ENCODE results near the gene FAM117A.

FAM117A gene

DNA sequence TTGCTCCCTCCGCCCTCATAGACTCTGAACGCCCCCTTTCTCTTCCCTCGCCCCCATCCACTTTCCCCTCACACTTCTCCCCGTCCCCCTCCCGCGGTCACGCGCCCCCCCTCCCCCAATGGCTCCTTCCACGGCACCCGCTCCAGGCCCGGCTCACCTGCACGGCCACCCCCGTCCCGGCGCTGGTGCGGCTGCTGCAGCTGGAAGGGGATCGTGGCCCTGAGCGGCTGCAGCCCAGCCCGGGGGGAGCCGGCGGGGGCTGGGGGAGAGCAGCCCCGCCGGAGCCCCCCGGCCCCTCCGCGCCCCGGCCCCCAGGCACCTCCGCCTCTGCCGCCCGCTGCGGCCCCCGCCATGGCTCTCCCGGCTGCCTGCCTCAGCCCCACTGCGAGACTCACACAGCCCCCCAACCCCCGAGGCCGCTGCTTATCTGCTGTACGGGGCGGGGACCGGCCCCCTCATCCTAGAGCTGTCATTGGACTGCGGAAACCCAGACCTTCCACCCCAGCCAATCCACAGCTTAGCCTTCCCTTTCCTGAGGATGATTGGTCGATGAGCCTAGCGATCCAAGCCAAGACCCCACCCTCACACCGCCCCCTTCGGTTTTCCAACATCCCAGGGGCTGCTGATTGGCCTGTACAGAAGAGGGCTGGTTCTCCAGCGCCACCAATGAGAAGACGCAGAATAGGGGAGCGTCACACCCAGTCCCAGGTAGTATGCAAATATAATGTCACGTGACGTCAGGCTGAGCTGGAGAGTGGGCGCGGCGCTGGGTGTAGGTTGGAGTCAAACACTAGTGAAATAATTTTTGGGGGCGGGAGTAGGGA, at the start of gene FAM117A:
TSS of gene FAM117A (minus strand) at position 397 of the 824 bp plus-strand sequence. CDS start at position 353, 44 bp downstream.
- peak within 1 kb of the TSS; percentile 70 for H3K27ac ChIP-seq (ENCODE audit: low read length)
- H3K4me1 ChIP-seq (ENCODE audit: control insufficient read depth, low read depth, low read length) = peaks cover 16% of the 10 kb centered on the region
- peak within 1 kb of the TSS; percentile 93 for H3K4me3 ChIP-seq (ENCODE audit: low read length)
- peaks cover 3% of the 10 kb centered on the region for H3K27me3 ChIP-seq (ENCODE audit: control insufficient read depth, insufficient read depth, low read length)
- H3K36me3 ChIP-seq (ENCODE audit: control insufficient read depth, low read depth, low read length) = no peaks in the 10 kb centered on the region
- H3K9me3 ChIP-seq (ENCODE audit: control insufficient read depth, low read depth, low read length) = no peaks in the 10 kb centered on the region
- H3K9ac ChIP-seq (ENCODE audit: low read length) = peak within 1 kb of the TSS; percentile 77

GRCh38 chr17:49809056-49809455, 45.1 kb upstream of the FAM117A start:
- Histone ChIP-seq H3K4me1 (ENCODE audit: control insufficient read depth, low read depth, low read length) (peaks cover 22% of the 10 kb centered on the region), H3K36me3 (ENCODE audit: control insufficient read depth, low read depth, low read length) (peaks cover 58% of the 10 kb centered on the region), H3K27ac (ENCODE audit: low read length) (no peak overlapping the region), H3K27me3 (ENCODE audit: control insufficient read depth, insufficient read depth, low read length) (no peaks in the 10 kb centered on the region), H3K9ac (ENCODE audit: low read length) (no peak overlapping the region), H3K9me3 (ENCODE audit: control insufficient read depth, low read depth, low read length) (no peaks in the 10 kb centered on the region), H3K4me3 (ENCODE audit: low read length) (no peak overlapping the region)

DNA sequence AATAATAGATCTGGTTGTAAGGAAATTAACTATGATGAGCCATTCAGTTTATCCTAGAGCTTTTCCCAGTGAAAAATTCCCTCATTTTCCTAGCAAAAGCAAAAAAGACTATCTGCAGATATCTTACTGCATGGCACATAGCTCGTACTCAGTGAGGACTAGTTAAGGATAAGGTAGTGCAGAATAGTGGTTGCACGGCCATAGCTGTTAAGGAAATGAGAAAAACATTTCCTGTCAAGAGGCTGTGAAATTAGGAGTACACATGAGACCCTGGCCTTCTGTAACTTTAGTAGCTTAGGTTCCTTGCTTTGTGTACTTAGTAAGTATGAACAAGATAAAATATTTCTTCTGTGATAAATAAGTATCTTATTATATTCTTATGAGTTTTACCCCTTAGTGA, 34.8 kb upstream of the FAM117A start:
- H3K4me1 ChIP-seq (ENCODE audit: control insufficient read depth, low read depth, low read length) = no peaks in the 10 kb centered on the region
- H3K36me3 ChIP-seq (ENCODE audit: control insufficient read depth, low read depth, low read length) = peaks cover 58% of the 10 kb centered on the region
- no peak overlapping the region for H3K9ac ChIP-seq (ENCODE audit: low read length)
- H3K9me3 ChIP-seq (ENCODE audit: control insufficient read depth, low read depth, low read length) = no peaks in the 10 kb centered on the region
- no peaks in the 10 kb centered on the region for H3K27me3 ChIP-seq (ENCODE audit: control insufficient read depth, insufficient read depth, low read length)
- H3K4me3 ChIP-seq (ENCODE audit: low read length) = no peak overlapping the region
- H3K27ac ChIP-seq (ENCODE audit: low read length) = no peak overlapping the region

DNA sequence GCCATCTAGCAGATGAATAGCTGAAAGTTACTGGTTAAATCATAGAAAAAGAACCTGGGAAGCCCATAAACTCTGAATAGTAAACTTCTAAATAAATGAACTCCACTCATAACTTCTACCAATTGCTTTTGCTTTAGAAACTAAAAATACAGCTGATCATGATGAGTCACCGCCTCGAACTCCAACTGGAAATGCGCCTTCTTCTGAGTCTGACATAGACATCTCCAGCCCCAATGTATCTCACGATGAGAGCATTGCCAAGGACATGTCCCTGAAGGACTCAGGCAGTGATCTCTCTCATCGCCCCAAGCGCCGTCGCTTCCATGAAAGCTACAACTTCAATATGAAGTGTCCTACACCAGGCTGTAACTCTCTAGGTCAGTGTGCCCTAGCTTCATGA, 34.3 kb upstream of the FAM117A start:
- H3K4me3 ChIP-seq (ENCODE audit: low read length) = no peak overlapping the region
- peaks cover 60% of the 10 kb centered on the region for H3K36me3 ChIP-seq (ENCODE audit: control insufficient read depth, low read depth, low read length)
- H3K27ac ChIP-seq (ENCODE audit: low read length) = no peak overlapping the region
- H3K9ac ChIP-seq (ENCODE audit: low read length) = no peak overlapping the region
- no peaks in the 10 kb centered on the region for H3K27me3 ChIP-seq (ENCODE audit: control insufficient read depth, insufficient read depth, low read length)
- no peaks in the 10 kb centered on the region for H3K4me1 ChIP-seq (ENCODE audit: control insufficient read depth, low read depth, low read length)
- no peaks in the 10 kb centered on the region for H3K9me3 ChIP-seq (ENCODE audit: control insufficient read depth, low read depth, low read length)

DNA sequence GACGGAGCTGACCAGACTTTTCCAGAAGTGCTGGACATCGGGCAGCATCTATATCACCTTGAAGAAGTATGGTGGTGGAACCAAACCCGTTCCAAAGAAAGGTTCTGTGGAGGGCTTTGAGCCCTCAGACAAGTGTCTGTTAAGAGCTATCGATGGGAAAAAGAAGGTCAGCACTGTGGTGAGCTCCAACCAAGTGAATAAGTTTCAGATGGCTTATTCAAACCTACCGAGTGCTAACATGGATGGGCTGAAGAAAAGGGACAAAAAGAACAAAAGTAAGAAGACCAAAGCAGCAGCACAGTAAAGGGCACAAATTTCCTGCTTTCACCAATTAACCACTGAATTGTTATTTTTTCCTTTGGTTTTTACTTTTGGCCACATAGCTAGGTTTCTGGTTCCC, 31.4 kb upstream of the FAM117A start:
- Histone ChIP-seq H3K27ac (ENCODE audit: low read length) (no peak overlapping the region), H3K4me3 (ENCODE audit: low read length) (no peak overlapping the region), H3K36me3 (ENCODE audit: control insufficient read depth, low read depth, low read length) (peaks cover 69% of the 10 kb centered on the region), H3K9me3 (ENCODE audit: control insufficient read depth, low read depth, low read length) (no peaks in the 10 kb centered on the region), H3K9ac (ENCODE audit: low read length) (no peak overlapping the region), H3K27me3 (ENCODE audit: control insufficient read depth, insufficient read depth, low read length) (no peaks in the 10 kb centered on the region), H3K4me1 (ENCODE audit: control insufficient read depth, low read depth, low read length) (no peaks in the 10 kb centered on the region)

- H3K27ac ChIP-seq (ENCODE audit: low read length) = no peak overlapping the region
- no peak overlapping the region for H3K4me3 ChIP-seq (ENCODE audit: low read length)
- no peaks in the 10 kb centered on the region for H3K9me3 ChIP-seq (ENCODE audit: control insufficient read depth, low read depth, low read length)
- no peak overlapping the region for H3K9ac ChIP-seq (ENCODE audit: low read length)
- peaks cover 6% of the 10 kb centered on the region for H3K4me1 ChIP-seq (ENCODE audit: control insufficient read depth, low read depth, low read length)
- peaks cover 52% of the 10 kb centered on the region for H3K36me3 ChIP-seq (ENCODE audit: control insufficient read depth, low read depth, low read length)
- no peaks in the 10 kb centered on the region for H3K27me3 ChIP-seq (ENCODE audit: control insufficient read depth, insufficient read depth, low read length)
These were observed 29.4 kb upstream of the FAM117A start for GRCh38 chr17:49793309-49793708.

- no peaks in the 10 kb centered on the region for H3K27me3 ChIP-seq (ENCODE audit: control insufficient read depth, insufficient read depth, low read length)
- peak overlapping the region; percentile 67 for H3K4me3 ChIP-seq (ENCODE audit: low read length)
- H3K9ac ChIP-seq (ENCODE audit: low read length) = peak overlapping the region; percentile 59
- peaks cover 22% of the 10 kb centered on the region for H3K36me3 ChIP-seq (ENCODE audit: control insufficient read depth, low read depth, low read length)
- peaks cover 14% of the 10 kb centered on the region for H3K4me1 ChIP-seq (ENCODE audit: control insufficient read depth, low read depth, low read length)
- H3K27ac ChIP-seq (ENCODE audit: low read length) = no peak overlapping the region
- no peaks in the 10 kb centered on the region for H3K9me3 ChIP-seq (ENCODE audit: control insufficient read depth, low read depth, low read length)
These were observed 25.3 kb upstream of the FAM117A start for GRCh38 chr17:49789243-49789578.

GRCh38 chr17:49788478-49789242, 24.7 kb upstream of the FAM117A start, which contains the start of gene KAT7:
KAT7 (plus strand) TSS chr17:49788681; CDS start chr17:49788835, 154 bp downstream.
- Histone ChIP-seq H3K4me1 (ENCODE audit: control insufficient read depth, low read depth, low read length) (peaks cover 14% of the 10 kb centered on the region), H3K27me3 (ENCODE audit: control insufficient read depth, insufficient read depth, low read length) (no peaks in the 10 kb centered on the region), H3K9me3 (ENCODE audit: control insufficient read depth, low read depth, low read length) (no peaks in the 10 kb centered on the region), H3K36me3 (ENCODE audit: control insufficient read depth, low read depth, low read length) (peaks cover 17% of the 10 kb centered on the region), H3K27ac (ENCODE audit: low read length) (peak within 1 kb of the TSS; percentile 99), H3K4me3 (ENCODE audit: low read length) (peak within 1 kb of the TSS; percentile 100), H3K9ac (ENCODE audit: low read length) (peak within 1 kb of the TSS; percentile 100)

GRCh38 chr17:49787884-49788477, 24.1 kb upstream of the FAM117A start:
- no peaks in the 10 kb centered on the region for H3K9me3 ChIP-seq (ENCODE audit: control insufficient read depth, low read depth, low read length)
- H3K4me1 ChIP-seq (ENCODE audit: control insufficient read depth, low read depth, low read length) = peaks cover 14% of the 10 kb centered on the region
- H3K27ac ChIP-seq (ENCODE audit: low read length) = peak overlapping the region; percentile 66

GRCh38 chr17:49784636-49785035, 20.7 kb upstream of the FAM117A start:
- Histone ChIP-seq H3K4me1 (ENCODE audit: control insufficient read depth, low read depth, low read length) (peaks cover 12% of the 10 kb centered on the region), H3K27me3 (ENCODE audit: control insufficient read depth, insufficient read depth, low read length) (no peaks in the 10 kb centered on the region), H3K36me3 (ENCODE audit: control insufficient read depth, low read depth, low read length) (no peaks in the 10 kb centered on the region), H3K9me3 (ENCODE audit: control insufficient read depth, low read depth, low read length) (no peaks in the 10 kb centered on the region), H3K4me3 (ENCODE audit: low read length) (no peak overlapping the region), H3K9ac (ENCODE audit: low read length) (no peak overlapping the region), H3K27ac (ENCODE audit: low read length) (no peak overlapping the region)

More at GRCh38 chr17:49787884-49788477, 24.1 kb upstream of the FAM117A start:
- peak overlapping the region; percentile 100 for H3K9ac ChIP-seq (ENCODE audit: low read length)
- H3K4me3 ChIP-seq (ENCODE audit: low read length) = peak overlapping the region; percentile 100
- no peaks in the 10 kb centered on the region for H3K27me3 ChIP-seq (ENCODE audit: control insufficient read depth, insufficient read depth, low read length)
- peaks cover 14% of the 10 kb centered on the region for H3K36me3 ChIP-seq (ENCODE audit: control insufficient read depth, low read depth, low read length)

- no peak overlapping the region for H3K4me3 ChIP-seq (ENCODE audit: low read length)
- H3K27me3 ChIP-seq (ENCODE audit: control insufficient read depth, insufficient read depth, low read length) = no peaks in the 10 kb centered on the region
- H3K4me1 ChIP-seq (ENCODE audit: control insufficient read depth, low read depth, low read length) = peaks cover 8% of the 10 kb centered on the region
- no peak overlapping the region for H3K9ac ChIP-seq (ENCODE audit: low read length)
- H3K9me3 ChIP-seq (ENCODE audit: control insufficient read depth, low read depth, low read length) = no peaks in the 10 kb centered on the region
- H3K27ac ChIP-seq (ENCODE audit: low read length) = no peak overlapping the region
- H3K36me3 ChIP-seq (ENCODE audit: control insufficient read depth, low read depth, low read length) = no peaks in the 10 kb centered on the region
These were observed 19.9 kb upstream of the FAM117A start for GRCh38 chr17:49783791-49784190.

Data from iPS-18a (cell line).